Adrenal gland (tissue), 12 donors: ENCODE data around the gene XYLT1. TPM values are rescaled to one million over a fixed set of nuclear protein-coding genes. Genes with fewer than 3 reads are reported as not detected.

Experiments
- DNase-seq, 7 donors: peaks; one replicate each; pipeline ENCODE4 v3.0.0-alpha.2; 2019 to 2020
- H3K27ac ChIP-seq, 5 donors: fragments of 200-600 bp; sonication (generic) in 4 of 5; 1 replicate in 3 of 5; 2 replicates in 2 of 5; pipeline versions ENCODE4 v1.5.1 to v1.8.0; 2016 to 2020; ENCODE audit warnings: mild to moderate bottlenecking in 1 of 5
- H3K27me3 ChIP-seq: fragments of 200-600 bp; 2 replicates; pipeline ENCODE4 v1.8.0; 2021
- H3K36me3 ChIP-seq, 2 donors: fragments of 200-600 bp; replicated peaks in 1 of 2; 1 replicate in 1 of 2; 2 replicates in 1 of 2; pipeline versions ENCODE4 v1.5.1 to v1.8.0; 2018 to 2022
- H3K4me1 ChIP-seq, 2 donors: fragments of 200-600 bp; replicated peaks in 1 of 2; 1 replicate in 1 of 2; 2 replicates in 1 of 2; pipeline versions ENCODE4 v1.5.1 to v1.8.0; 2018 to 2021
- H3K4me3 ChIP-seq, 4 donors: fragments of 200-600 bp; sonication (generic) in 3 of 4; one replicate each; pipeline ENCODE4 v1.5.1; 2016 to 2018
- H3K9me3 ChIP-seq, 3 donors: fragments of 200-600 bp; sonication (generic) in 1 of 3; replicated peaks in 1 of 3; 1 replicate in 2 of 3; 2 replicates in 1 of 3; pipeline versions ENCODE4 v1.5.1 to v1.8.0; 2016 to 2021
- POLR2A ChIP-seq, 2 donors: fragments of 450-650 bp; IDR thresholded peaks; one replicate each; pipeline ENCODE4 v1.6.1; 2017; ENCODE audit warnings: antibody characterized with exemption in 2 of 2, mild to moderate bottlenecking in 2 of 2, moderate library complexity in 1 of 2
- WGBS, 4 donors: extraction: QIAGEN DNeasy Blood & Tissue Kit in 2 of 4; methylation state at CpG; one replicate each; pipeline versions ENCODE4 v1.1.5 to v1.1.7; 2013 to 2017; 5-methylcytosine and 5-hydroxymethylcytosine counted together
- intact Hi-C, 2 donors: fragments of 100-400 bp; cut with DNase I; formaldehyde crosslinking; loops; one replicate each; pipeline versions ENCODE4 v1.14.1 to v1.15.0; 2022 to 2023
- polyA plus RNA-seq, 3 donors: library from polyadenylated mRNA; stranded (reverse); fragments of 200-250 nt in 2 of 3; fragments of 350-450 nt in 1 of 3; fragmentation: Illumina TruSeq in 1 of 3; extraction: RNeasy Lipid Tissue Mini Kit (QIAGEN cat#74804) in 1 of 3; gene quantifications; one replicate each; pipeline ENCODE4 v1.2.3, GENCODE V29; 2013 to 2014
- total RNA-seq, 9 donors: library from RNA; depleted of rRNA in 4 of 9; stranded (reverse); fragments of >200 nt in 4 of 9; fragments of 120-200 nt in 1 of 9; fragmentation: NEBNext Ultra II Directional in 1 of 9; extraction: Animal tissue kit (Norgen Biotek cat#: 25700) in 1 of 9; gene quantifications; one replicate each; pipeline versions ENCODE4 v1.1.0 to v1.2.4, GENCODE V29; 2013 to 2023
- TF ChIP-seq, protein P1 (sequence below), 6 experiments: fragments of 450-650 bp in 4 of 6; fragments of 200-600 bp in 2 of 6; sonication (generic) in 1 of 6; IDR thresholded peaks; 1 replicate in 5 of 6; 2 replicates in 1 of 6; pipeline versions ENCODE4 v1.5.1 to v1.8.0; 2016 to 2021; ENCODE audit warnings: antibody characterized with exemption in 6 of 6, mild to moderate bottlenecking in 2 of 6, moderate library complexity in 1 of 6
- donor health status: healthy with polysubstance abuse.
- donor health status: Bipolar disorder and iron deficiency.
- donor health status: DM: yes; HTN: yes; CAD: no.
- donor health status: DM: no; HTN: no; CAD: no.
- donor health status: DM: no; HTN: no; CAD: no.
- donor health status: DM: yes; HTN: yes; CAD: no.

The XYLT1 gene
- total and polyA plus RNA-seq, 12 donors: 1.3 to 67.6 (median 16.8) TPM

DNA sequence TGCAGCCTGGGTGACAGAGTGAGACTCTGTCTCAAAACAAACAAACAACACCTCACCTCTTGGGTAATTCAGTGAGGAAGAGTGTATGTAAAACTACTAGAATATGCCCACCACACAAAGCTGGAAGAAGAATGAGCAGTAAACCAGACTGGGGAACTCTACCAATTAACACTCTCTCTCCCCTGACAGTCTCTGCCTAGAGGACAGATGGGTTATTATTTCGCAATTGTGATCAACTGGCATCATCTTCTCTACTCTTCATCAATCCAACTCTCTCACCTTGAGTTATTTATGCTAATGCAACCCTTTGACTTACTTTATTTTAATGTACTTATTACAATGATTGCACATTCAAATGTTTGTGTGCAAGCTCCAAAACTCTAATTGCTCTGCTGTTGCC lies 205.6 kb downstream of the XYLT1 start:
- 82 to 97% (median 83%) methylated on average over 1 of the region's 1 CpG for WGBS, 4 donors
- DNase-seq: no peak
- Histone ChIP-seq H3K36me3 (no peaks in the 10 kb centered on the region), H3K4me3 (no peak overlapping the region), H3K4me1 (peaks cover 15 to 18% of the 10 kb centered on the region in 2 donors), H3K27ac (no peak overlapping the region), H3K27me3 (no peaks in the 10 kb centered on the region), H3K9me3 (no peaks in the 10 kb centered on the region)
- TF ChIP-seq POLR2A (IDR thresholded peaks at IDR 0.05): no peak
- TF ChIP-seq, protein P1, sequence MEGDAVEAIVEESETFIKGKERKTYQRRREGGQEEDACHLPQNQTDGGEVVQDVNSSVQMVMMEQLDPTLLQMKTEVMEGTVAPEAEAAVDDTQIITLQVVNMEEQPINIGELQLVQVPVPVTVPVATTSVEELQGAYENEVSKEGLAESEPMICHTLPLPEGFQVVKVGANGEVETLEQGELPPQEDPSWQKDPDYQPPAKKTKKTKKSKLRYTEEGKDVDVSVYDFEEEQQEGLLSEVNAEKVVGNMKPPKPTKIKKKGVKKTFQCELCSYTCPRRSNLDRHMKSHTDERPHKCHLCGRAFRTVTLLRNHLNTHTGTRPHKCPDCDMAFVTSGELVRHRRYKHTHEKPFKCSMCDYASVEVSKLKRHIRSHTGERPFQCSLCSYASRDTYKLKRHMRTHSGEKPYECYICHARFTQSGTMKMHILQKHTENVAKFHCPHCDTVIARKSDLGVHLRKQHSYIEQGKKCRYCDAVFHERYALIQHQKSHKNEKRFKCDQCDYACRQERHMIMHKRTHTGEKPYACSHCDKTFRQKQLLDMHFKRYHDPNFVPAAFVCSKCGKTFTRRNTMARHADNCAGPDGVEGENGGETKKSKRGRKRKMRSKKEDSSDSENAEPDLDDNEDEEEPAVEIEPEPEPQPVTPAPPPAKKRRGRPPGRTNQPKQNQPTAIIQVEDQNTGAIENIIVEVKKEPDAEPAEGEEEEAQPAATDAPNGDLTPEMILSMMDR (IDR thresholded peaks at IDR 0.05): no peak
- intact Hi-C loops: no loop called here

DNA sequence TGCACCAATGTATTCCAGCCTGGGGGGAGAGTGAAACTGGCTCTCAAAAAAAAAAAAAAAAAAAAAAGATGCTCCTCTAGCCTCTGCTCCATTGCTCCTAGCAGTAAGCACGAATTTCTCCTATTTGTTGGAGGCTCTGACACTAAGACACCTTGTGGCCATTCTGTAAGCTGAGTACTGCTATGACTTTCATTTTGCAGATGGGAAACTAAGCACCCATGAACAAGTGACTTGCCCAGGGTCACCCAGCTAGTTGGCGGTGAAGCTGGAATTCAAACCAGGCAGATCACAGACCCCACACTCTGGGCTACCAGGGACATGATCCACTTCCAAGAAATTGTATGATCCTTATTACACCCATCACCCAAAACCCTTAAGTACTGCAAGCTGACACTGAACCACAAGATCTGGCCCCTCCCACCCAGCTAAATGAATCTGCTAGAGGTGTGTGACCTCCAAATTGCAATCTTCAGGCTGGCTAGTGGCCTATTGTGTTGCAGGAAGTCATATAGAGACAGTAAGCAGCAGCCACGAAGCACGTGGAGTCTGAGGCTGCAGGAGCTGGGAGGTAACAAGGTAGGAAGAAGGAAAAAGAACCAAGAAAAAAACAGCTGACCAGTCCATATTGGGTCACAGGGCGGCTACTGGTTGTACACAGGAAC lies 209.4 kb downstream of the XYLT1 start:
- Histone ChIP-seq H3K9me3 (no peaks in the 10 kb centered on the region), H3K4me3 (no peak overlapping the region), H3K27ac (no peak overlapping the region), H3K4me1 (no peaks in the 10 kb centered on the region), H3K36me3 (no peaks in the 10 kb centered on the region), H3K27me3 (no peaks in the 10 kb centered on the region)
- WGBS, 4 donors: 65 to 80% (median 72%) methylated on average over 5 of the region's 5 CpGs
- TF ChIP-seq POLR2A (IDR thresholded peaks at IDR 0.05): no peak
- TF ChIP-seq, protein P1 (IDR thresholded peaks at IDR 0.05): no peak
- intact Hi-C loops: no loop called here
- peak in 1 of 7 donors; percentile 50 for DNase-seq

DNA sequence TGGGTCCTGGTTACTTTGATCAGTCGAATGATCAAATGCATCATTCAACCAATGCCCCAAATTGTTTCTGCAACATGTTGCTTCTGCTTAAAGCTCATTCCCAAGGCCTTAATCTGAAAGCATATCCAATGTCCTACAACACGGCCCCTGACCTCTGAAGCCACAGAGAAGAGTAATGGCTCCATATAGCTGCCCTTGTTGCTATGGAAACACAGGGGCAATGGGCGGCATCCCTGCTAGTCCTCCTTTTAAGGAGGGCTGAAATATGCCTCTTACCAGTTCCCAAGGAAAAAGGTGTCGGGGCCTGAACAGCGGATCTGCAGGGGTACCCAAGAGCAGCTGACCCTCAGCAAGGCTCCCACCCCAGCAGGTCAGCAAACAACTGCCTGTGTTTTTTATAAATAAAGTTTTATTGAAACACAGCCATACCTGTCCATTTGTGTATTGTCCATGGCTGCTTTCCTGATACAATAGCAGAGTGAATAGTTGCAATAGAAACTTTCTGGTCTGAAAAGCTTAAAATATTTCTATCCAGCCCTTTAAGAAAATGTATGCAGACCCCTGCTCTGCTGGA lies 210.4 kb downstream of the XYLT1 start:
- no peak for DNase-seq
- intact Hi-C loops: no loop called here
- Histone ChIP-seq H3K9me3 (no peaks in the 10 kb centered on the region), H3K4me1 (no peaks in the 10 kb centered on the region), H3K27ac (no peak overlapping the region), H3K4me3 (no peak overlapping the region), H3K36me3 (no peaks in the 10 kb centered on the region), H3K27me3 (no peaks in the 10 kb centered on the region)
- TF ChIP-seq, protein P1 (IDR thresholded peaks at IDR 0.05): no peak
- no peak for TF ChIP-seq POLR2A (IDR thresholded peaks at IDR 0.05)
- 86 to 94% (median 91%) methylated on average over 5 of the region's 5 CpGs for WGBS, 4 donors

DNA sequence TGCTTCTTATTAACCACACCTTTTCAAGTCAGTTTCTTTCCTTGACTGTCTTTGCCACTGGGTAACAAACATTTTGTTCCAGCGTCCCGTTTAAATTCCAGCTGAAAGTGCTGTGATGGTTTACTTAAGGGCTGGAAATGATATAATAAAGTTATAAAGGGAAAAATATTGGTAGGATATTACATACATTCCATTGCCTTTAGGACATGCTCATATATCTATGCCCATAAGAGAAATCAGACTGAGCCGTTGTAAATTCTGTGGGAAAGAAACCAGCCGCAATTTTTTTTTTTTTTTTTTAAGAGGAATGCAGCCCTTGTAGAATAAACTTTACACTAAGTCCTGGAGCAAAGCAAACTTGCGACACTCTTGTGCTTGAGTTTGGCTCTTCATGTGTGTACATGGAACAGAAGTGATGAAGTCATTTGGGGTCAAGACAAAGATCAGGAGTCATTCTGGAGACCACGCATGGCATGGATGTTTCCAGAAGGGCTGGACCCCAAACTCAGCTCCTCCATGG lies 210.9 kb downstream of the XYLT1 start:
- H3K4me1 ChIP-seq: no peaks in the 10 kb centered on the region
- 89 to 92% (median 92%) methylated on average over 6 of the region's 6 CpGs for WGBS, 4 donors
- TF ChIP-seq, protein P1 (IDR thresholded peaks at IDR 0.05): no peak
- H3K27ac ChIP-seq: no peak overlapping the region
- H3K4me3 ChIP-seq: no peak overlapping the region
- H3K27me3 ChIP-seq: no peaks in the 10 kb centered on the region
- intact Hi-C loops: no loop called here
- H3K36me3 ChIP-seq: no peaks in the 10 kb centered on the region
- no peaks in the 10 kb centered on the region for H3K9me3 ChIP-seq
- DNase-seq: no peak
